ENCODE measurements around the gene TCF7L2. TPM values are rescaled to one million over a fixed set of nuclear protein-coding genes. Genes with fewer than 3 reads are reported as not detected.
A peak's percentile ranks its signal among the peaks of the same experiment; 100 is the strongest.

The TCF7L2 gene
- polyA plus RNA-seq, 10 donors: 42.8 to 61.7 (median 48.1) TPM

DNA sequence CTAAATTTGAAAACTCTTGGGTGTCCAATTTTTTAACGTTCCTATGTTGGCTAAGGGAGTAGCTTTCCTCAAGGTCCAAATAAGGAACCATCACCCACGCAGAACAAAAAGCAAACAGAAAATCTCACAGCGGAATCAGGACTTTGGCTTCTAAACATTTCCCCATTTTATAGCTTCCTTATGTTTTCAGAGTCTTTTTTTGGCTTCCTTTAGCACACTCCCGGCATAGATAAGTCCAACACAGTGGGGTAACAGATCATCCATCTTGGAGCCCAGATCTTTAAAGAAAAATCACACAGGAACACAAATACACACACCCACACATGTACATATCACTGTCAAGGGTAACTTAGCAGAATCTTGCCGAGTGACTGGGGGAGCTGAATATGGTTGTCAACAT is 4.2 kb upstream of the TCF7L2 start:
- DNase-seq: peak in 1 of 3 donors; percentile 69

DNA sequence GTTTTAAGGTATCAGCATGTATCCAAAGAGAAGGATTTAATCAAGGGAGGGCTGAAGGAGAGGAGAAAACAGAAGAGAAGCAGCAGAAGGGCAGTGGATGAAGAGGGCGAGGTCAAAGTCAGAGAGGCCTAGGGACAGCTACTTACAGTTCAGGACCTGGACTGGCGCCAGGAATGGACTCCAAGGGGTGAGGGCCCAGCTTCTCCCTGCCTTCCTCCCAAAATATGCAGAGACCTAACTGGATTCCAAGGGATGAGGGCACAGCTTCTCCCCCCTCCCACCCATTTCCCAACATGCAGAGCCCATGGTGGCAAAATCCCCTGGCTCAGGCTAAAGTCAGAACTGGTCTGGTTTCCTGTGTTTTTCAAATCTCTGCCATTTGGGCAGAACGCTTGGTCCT is 3.4 kb upstream of the TCF7L2 start:
- no peak for DNase-seq

DNA sequence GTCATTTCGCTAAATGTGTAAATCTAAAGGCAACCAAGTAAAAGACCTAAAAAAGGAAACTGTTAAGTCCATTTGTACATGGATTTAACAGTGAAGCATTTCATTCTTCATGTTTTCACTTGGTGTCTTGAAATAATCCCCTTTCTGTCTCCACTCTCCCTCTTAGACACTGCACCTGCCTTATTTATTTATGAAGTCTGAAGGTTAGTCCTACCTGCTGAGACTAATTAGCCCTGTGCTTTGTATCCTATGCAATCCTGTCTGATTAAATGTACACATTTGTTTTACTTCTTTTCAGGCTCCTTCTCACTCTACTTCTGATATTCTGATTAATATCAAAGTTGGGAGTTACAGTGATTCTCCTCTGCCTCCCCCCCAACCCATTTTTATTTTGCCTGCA is 1.9 kb upstream of the TCF7L2 start:
- no peak for DNase-seq

DNA sequence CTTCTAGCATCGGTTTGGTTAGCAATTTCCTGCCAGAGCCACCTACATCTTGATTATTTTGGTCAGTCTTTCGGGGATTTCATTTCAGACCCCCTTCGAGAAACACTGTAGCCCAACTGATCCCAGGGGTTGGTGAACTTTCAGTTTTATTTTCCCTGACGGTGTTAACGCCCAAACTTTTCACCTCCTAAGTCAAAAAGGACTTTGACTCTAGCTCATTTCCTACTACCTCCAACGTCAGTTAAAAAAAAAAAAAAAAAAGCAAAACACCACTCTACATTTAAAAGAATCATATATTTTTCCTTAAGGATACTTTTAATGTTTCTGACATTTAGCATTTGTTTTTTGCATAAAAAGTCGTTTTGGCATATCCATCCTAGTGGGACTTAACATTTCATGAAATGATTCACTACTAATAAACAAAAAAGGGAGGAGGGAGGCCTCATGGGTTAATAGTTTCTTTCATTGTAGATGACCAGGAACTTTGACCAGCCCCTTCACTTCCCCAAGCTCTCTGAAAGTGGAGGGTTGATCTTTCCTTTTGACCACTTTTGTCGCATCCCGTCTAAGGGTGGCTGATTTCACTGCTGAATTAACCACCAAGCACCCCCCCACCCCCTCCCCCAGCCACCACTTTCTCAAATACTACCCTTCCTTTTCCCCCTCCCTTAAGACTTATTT is 764 bp upstream of the TCF7L2 start:
- DNase-seq: no peak

DNA sequence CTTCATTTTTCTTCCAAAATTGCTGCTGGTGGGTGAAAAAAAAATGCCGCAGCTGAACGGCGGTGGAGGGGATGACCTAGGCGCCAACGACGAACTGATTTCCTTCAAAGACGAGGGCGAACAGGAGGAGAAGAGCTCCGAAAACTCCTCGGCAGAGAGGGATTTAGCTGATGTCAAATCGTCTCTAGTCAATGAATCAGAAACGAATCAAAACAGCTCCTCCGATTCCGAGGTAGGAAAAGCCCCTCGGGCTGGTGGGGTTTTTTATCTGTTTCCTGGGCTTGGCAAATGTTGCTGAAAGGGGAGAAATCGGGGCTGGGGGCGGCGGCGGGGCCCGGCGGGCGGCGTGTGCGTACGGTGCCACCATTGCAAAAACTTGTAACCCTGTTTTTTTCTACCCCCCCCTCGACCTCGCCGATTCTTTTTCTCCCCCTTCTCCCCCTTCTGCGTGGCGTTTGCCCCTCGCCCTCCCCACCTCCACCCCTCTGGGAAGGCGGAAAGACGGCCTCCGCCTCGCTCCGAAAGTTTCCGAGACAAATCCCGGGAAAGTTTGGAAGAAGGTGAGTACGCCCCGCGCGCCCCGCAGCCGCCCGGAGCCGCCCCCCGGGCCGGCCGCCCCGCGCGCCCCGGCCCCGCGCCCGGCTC is 789 bp downstream of the TCF7L2 start:
- DNase-seq: peak in 2 of 3 donors; percentile 51 to 72

DNA sequence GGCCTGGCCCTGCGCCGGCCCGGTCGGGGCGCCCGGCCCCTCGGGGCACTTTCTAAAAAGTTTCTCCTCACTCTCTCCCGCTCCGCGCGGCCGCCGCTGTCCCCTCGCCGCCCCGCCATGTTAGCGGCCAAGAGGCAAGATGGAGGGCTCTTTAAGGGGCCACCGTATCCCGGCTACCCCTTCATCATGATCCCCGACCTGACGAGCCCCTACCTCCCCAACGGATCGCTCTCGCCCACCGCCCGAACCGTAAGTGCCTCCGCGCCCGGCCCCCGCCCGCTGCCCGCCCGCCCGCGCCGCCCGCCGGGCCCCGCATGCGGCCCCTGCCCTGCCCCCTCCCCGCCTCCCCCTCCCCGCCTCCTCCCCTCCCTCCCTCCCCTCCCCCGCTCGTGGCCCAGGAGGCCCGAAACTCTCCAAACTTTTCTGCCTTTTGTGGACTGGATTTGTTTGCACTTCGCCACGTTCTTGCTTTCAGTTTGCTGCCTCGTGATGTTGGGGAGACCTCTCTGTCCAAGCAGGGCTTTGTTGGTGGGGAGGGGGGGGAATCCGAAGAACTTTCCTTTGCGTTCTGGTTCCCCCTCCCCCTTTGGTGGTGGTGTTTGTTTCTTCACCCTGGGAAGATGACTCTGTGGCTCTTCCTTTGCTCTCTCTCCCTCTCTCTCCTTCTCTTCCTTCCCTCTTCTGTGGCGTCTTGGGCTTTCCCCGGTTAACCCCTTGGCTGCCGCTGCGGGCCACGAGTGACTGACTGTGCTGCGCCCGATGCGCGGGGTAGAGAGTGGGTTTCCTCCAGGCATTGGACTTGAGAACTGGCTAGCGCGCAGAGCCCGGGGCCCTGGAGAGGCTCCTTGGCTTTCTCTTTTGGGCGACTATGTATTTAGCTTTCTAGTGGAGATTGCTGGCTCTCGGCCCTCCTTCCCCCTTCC is 1.6 kb downstream of the TCF7L2 start:
- DNase-seq: peak; percentile 81 to 93 (median 81)

DNA sequence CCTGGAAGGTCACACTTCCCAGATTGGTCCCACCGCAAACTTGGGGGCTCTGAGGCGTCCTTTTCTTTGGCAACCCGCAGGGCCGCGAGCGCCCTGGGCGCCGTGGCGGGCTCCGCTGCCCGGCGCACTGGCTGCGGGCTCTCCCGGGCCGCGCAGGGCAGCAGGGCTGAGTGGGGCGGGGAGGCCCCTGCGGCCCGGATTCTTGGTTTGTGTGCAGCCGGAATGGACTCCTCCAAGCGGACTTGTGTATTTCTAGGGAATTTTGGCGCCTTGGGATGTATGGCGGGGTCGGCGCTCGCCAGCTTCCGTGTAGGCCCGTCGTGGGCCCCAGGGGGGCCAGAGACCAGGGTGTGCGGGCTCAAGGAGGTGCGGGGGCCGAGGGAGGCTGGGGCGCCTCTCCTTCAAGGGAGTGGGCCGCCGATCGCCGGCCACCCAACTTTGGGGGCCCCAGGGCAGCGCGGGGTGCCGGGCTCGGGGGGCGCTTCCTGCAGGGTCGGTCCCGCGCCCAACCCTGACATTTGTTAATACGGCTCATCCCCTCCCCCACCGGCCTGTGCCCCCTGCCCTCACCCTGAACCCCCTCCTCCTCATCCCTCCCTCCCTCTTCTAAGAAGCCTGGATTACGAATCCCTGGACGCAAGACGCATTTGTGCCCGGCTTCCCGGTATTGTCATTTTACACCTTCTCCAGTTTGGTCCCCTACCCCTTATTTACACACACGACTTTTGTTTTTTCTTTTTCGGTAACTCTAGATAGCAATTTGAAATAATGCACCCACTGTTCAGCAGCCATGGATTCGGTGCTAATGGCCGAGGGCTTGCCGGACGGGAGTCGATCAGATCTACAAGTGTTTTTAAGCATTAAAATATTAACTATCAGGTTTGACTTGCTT is 2.5 kb downstream of the TCF7L2 start:
- DNase-seq: peak in 1 of 3 donors; percentile 72

DNA sequence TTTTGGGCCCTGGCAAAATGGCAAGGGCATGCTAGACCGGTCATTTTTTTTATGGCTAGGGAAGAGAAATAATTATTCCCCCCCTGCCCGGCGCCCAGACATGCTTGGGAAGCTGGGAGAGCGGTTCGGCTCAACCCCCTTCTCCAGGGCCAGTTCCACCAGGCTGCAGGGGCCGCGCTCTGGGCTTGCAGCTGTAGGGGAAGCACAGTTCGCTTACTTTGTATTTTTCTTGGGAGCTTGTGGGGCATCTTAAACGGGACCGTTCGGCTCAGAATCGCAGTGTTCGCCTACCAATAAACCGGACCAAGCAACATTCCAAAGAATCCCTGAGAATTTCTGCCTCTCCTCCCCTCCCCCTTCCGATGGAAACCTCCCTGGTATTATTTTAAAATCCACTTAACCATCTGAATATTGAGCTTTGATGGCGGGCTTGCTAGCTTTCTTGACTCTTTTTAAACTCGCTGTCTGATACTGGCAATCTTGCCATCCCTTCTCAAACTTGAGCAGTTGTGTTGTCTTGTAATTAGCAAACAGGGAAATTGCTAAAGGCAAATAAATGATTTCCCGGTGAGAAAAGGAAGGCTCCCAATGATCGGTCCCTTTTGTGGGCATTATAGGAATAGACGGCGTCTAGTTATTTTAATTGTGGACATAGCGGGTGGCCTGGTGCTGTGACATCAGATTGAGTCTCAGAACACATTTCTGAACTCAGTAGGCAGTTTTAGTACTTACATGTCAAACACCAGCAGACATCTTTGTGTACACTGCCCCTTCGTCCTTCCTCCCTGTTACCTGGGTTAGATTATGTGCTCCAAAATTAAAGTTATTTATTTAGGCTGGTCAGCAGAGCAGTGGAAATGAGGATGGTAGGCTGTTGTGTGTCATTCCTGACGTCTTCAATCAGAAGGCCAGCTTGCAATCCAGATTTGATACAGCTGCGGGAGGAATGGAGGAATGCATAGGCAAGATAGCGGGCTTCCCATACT is 3.4 kb downstream of the TCF7L2 start:
- peak in 2 of 3 donors; percentile 51 to 82 for DNase-seq

DNA sequence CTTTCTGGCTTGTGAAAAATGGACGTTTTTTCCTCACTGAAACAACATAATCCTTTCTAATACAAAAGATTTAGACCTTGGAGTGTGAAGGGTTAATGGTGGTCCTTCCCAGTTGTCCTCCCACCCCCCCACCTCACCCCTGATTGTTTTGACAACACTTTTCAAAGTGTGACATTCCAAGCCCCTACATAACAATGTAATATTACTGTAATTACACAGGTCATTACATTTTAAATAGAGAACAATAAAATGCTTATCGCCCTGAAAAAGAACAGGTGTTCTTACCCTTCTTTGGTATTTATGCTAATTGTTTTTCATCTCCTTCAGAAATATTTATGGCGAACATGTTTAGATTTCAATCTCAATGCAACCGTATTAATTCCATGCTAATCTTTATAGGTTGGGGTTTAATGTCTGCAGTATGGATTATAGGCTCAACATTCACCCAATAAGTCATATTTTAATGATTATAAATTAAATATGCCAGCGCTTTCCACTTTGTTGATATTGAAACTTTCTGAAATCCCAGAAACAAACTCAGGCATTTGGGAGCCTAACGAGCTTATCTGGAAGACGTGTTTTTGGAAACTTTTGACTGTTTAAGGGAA is 5.0 kb downstream of the TCF7L2 start:
- peak in 1 of 3 donors; percentile 57 for DNase-seq

DNA sequence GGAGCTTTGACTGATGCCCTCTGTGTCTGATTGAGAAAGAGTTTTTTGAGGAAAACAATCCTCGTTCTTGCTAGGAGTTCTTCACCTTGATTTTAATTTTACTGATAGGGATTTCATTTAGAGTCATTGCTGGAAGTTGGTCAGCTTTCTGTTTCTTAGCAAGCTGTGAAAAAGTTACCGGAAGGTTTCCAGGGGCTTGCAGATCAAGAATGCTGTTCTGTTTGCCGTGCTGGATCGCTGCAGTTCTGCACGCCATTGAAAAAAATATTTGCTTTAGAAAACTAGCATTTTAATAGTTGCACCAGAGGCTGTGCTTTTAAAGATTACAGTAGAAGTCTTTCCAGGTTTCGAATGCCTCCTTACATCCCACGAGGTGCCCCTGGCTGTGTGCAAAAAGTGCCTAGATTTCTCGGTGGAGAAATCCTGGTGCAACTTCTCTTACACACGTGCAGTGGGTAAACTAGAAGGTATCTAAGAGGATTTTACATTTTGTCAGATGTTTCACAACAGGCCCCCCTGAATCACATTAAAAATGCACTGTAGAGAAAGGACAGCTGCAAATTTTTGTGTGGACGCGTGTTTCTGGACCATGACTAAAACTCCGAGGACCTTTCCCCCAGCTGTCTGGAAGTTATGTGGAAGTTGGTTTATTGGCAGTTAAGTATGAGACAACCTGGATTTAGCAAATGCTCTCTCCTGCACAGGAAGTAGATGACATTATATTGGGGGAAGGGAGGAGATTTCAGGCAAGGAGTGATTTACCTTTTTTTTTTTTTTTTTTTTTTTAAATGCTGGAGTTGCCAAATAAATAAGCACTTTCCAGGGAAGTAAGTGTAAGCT is 5.8 kb downstream of the TCF7L2 start:
- peak; percentile 75 to 89 (median 81) for DNase-seq

DNA sequence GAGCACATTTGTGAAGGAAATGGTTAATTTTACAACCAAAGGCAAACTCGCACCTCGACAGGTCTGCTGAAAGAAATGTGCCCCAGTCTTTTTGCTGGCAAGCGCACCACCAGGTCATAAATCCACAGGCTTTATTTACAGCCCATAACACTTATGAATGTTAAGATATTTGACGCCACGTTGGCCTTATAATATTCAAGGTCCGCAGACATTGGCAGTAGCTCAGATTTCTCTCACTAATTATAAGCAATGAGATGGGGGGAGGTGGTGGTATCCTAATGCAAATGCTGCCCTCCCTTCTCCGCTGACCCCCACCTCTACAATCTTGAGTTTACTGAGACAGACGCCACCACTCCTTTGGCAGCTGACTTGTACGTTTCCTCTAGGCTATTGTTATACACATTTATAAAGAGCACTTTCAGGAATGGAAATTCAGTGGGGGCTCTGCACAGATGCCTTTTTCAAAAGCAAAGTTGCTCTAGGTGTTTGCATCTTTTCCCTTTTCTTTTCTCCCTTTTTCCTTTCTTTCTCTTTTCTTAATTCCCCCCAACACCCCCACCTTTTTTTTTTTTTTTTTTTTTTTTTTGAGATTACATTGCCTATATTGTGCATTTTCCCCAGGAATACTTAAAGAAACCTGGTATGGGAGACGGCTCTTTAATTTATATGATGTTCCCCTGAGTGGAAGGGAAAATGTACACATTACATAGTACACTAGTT is 6.7 kb downstream of the TCF7L2 start:
- DNase-seq: peak in 1 of 3 donors; percentile 69

DNA sequence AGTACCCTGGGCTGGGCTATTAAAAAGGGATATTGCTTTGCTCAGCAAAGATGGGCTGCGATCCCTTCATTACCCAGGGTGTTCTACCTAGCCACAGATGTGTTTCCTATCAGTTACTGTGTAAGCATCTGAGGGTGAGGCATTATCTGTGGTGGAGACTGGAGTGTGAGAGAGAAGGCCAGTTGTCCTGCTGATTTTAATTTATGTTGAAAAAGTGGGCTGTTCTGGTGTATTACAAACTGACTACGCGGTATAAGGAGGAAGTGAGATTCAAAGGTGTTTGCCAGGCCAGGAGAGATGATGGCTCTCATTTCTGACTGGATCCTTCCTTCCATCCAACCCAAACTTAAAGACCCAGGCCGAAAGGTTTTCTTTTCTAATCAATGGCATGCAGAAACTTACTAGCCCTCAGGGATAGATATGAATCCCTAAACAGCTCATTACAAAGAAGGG is 7.6 kb downstream of the TCF7L2 start:
- peak in 1 of 3 donors; percentile 61 for DNase-seq

DNA sequence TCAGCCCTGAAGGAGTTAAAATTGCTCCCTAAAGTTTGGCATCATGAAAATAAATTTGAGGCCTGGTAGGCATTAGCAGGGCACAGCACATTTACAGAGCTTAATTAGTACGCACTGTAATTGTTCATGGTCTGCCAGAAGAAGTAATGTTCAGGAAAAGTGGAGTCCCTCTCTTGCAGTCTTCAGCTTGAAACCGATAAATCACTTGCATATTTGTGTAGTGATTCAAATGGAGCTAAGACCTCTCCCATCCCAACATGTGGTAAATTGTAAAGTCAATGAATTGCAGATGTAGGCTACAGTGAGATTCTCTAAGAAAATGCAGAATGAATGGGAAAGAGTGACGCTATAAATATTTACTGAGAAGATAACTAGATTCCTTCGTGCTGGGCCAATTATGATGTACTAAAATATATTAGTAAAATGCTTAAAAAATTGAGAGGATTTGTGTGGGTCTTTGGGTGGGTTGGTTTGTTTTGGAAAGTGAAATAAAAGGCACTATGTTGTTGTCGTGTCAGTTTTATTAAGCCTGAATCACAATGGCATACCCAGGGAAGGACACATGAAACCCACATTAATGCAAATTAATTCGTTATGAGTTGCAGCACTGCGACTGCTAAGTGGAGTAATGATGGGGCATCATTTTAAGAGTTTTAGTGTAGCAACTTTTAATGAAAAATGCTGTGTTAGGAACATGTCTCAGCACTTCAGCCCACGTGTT is 8.4 kb downstream of the TCF7L2 start:
- DNase-seq: peak; percentile 80 to 93 (median 88)

DNA sequence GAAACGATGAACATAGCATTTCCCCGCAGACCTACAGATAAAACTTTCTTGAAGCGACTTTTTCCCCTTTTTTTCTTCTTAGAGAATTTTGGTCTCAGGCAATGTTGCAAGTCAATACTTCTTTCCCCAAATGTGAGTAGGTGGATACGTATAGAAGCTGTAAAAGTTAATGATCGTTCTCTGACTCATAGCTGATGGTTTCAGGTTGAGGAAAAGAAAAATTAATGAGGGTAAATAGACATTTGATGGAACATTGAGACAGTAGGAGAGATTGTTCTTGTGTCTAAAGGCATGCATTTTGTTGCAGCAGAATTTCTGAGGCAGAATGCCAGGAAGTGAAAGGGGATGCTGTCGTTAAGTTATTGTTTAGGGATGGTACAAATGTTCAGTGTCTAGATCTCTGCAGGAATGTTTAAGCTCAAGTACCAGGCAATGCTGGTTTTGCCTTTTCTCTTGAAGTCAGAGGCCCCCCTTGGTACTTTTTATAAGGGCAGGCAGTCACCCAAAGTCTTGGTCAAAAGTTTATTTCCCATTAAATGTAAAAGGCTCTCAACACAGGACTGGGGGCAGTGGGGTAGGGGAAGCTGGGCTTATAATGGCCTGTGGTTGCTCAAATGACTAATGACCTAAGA is 9.3 kb downstream of the TCF7L2 start:
- DNase-seq: peak in 1 of 3 donors; percentile 77

DNA sequence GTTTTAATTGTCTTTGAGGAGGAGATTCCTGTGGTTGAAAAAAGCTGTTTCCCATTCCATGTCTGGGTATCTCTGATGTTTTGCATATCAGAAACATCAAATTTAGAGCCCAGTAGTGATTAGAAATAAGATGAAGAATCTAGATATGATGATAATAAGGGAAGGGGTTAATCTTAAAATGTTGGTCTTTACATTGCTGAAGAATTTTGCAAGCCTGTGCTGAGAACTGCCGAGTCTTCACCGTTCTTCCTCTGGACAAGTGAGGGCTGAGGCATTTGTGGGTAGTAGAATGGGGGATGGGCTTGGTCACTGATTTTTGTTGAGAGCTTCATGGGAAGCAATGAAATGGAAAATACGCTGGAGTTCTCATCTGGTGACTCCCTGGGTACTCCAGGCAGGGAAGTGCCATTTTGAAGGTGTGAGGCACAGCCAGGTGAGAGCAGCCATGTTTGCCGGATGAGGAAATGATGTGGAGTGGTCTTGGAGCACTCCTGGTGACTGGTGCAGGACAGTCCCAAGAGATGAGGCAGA is 10.2 kb downstream of the TCF7L2 start:
- DNase-seq: no peak

DNA sequence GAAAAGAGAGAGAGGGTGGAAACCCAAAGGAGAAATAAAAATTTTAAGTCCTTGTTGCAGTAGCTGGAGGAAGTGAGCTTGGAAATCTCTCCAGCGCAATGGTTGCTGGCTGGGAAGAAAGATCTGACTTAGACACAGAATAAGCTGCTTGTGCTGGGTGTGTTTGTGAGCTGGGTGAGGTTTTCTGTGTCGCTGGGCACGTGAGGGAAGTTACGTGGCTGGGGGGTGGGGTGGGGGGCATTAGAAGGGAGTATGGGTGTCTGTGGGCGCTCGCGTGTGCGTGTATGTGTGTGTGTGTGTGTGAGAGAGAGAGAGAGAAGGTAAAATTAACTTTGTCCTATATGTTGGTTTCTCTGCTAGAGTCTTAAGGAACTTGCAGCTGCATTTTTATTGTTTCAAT is 11.6 kb downstream of the TCF7L2 start:
- DNase-seq: no peak

Data from muscle of back (tissue), 11 donors.